Measurements from ENCODE around the gene CHRND.

The CHRND gene

GRCh38 chr2:232541961-232542714 is 16.2 kb downstream of the CHRND start:
- ChIA-PET POLR2A (no interaction called here), CTCF (no interaction called here)
- Histone ChIP-seq H3K4me1 (ENCODE audit: control insufficient read depth, insufficient read depth, low read length) (no peaks in the 10 kb centered on the region), H3K9me3 (ENCODE audit: control insufficient read depth, insufficient read depth, low read depth, low read length) (no peaks in the 10 kb centered on the region), H3K36me3 (ENCODE audit: control insufficient read depth in 2 of 2, insufficient read depth in 1 of 2, low read length in 2 of 2) (peaks cover 8 to 21% of the 10 kb centered on the region in 2 experiments; a peak in 2 of 3 replicates), H3K4me3 (ENCODE audit: low read depth, low read length) (no peak overlapping the region), H3K27ac (ENCODE audit: extremely low read depth, low read depth, low read length) (no peak overlapping the region)
- TF ChIP-seq ZNF354C (tag by site-specific recombination; IDR thresholded peaks at IDR 0.05; ENCODE audit: borderline replicate concordance, low read depth): no peak
- no peak for TF ChIP-seq MEIS1 (CRISPR knock-in tag; IDR thresholded peaks at IDR 0.05; ENCODE audit: borderline replicate concordance)
- no peak for TF ChIP-seq ZNF248 (tag by site-specific recombination; IDR thresholded peaks at IDR 0.05)
- no peak for TF ChIP-seq ZNF335 (tag by site-specific recombination; conservative IDR thresholded peaks at IDR 0.05)
- TF ChIP-seq ZBTB49 (tag by site-specific recombination; IDR thresholded peaks at IDR 0.05; ENCODE audit: low read depth): no peak
- no peak for TF ChIP-seq ZNF600 (tag by site-specific recombination; IDR thresholded peaks at IDR 0.05)
- no peak for TF ChIP-seq CTCF (tag by site-specific recombination; IDR thresholded peaks at IDR 0.05)
- TF ChIP-seq ZNF19 (tag by site-specific recombination; IDR thresholded peaks at IDR 0.05; ENCODE audit: low read depth): no peak
- TF ChIP-seq GFI1B (tag by site-specific recombination; IDR thresholded peaks at IDR 0.05): no peak
- no peak for TF ChIP-seq KLF10 (tag by site-specific recombination; IDR thresholded peaks at IDR 0.05)
- TF ChIP-seq HOXD13 (CRISPR knock-in tag; IDR thresholded peaks at IDR 0.05; ENCODE audit: borderline replicate concordance): no peak
- TF ChIP-seq ZBTB7A (tag by site-specific recombination; IDR thresholded peaks at IDR 0.05; ENCODE audit: low read depth): no peak

GRCh38 chr2:232542715-232543467 is 16.9 kb downstream of the CHRND start:
- POLR2A ChIA-PET: no interaction called here

More at GRCh38 chr2:232542715-232543467, 16.9 kb downstream of the CHRND start:
- no peaks in the 10 kb centered on the region for H3K9me3 ChIP-seq (ENCODE audit: control insufficient read depth, insufficient read depth, low read depth, low read length)
- no peak overlapping the region for H3K27ac ChIP-seq (ENCODE audit: extremely low read depth, low read depth, low read length)
- no peak overlapping the region for H3K4me3 ChIP-seq (ENCODE audit: low read depth, low read length)
- CTCF ChIA-PET: interaction anchor here (0.5 kb wide), 1 partner anchor 401 kb away, joined by 3 read pairs; no protein-coding TSS in a partner anchor
- TF ChIP-seq ZFP3 (tag by site-specific recombination; IDR thresholded peaks at IDR 0.05; ENCODE audit: low read depth): no peak
- TF ChIP-seq CTCF (tag by site-specific recombination; IDR thresholded peaks at IDR 0.05): 0 out of 2 replicates have a peak, but pooled peaks have one; percentile 18
- no peaks in the 10 kb centered on the region for H3K4me1 ChIP-seq (ENCODE audit: control insufficient read depth, insufficient read depth, low read length)
- H3K36me3 ChIP-seq (ENCODE audit: control insufficient read depth in 2 of 2, insufficient read depth in 1 of 2, low read length in 2 of 2): peaks cover 12 to 29% of the 10 kb centered on the region in 2 experiments; a peak in 2 of 3 replicates
